Stimulated activated CD8-positive, alpha-beta memory T cell treated with anti-CD3 and anti-CD28 coated beads, Interleukin-15, amount 100 ng/mL, for 48 hours (primary cell): Measurements from ENCODE around the gene CDHR1.
A peak's percentile ranks its signal among the peaks of the same experiment; 100 is the strongest.

ENCODE experiments used
- DNase-seq, 2 donors: peaks; one replicate each; pipeline ENCODE4 v3.0.0-alpha.2; 2020; ENCODE audit warnings: low read depth in 2 of 2

Gene CDHR1

GRCh38 chr10:84200537-84201243, 6.4 kb downstream of the CDHR1 start:
- no peak for DNase-seq

DNA sequence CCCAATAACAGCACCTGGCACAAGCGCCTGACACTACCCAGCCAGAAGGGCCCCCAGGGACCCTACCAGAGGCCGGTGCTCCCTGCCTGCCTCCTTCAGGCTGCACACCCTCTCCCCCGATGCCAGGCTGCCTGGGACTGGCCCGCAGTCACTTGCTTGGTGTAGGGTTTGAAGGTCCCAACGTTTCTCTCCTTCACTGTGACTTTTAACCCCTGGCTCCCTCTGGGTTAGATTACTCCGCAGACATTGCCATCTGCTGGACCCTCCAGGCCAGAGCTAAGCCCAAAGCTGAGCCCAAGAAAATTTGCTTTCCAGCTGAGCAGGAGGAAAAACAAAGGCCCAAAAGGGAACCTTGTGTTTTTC, 6.9 kb downstream of the CDHR1 start:
- DNase-seq: no peak

DNA sequence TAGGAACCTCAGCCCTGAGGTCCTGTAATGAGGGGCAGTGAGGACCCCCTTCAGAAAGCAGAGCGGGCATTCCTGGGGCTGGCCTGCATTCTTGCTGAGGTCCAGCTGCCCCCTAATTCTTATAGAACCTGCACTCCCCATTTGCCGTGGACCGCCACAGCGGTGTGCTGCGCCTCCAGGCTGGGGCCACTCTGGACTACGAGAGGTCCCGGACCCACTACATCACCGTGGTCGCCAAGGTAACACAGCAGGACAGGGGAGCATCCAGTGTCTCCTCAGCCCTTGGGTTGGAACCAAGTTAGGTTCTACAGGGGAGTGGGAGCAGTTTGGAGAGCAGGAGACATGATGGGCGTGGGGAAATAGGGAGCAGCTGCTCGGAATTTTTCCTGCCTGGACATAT, 7.3 kb downstream of the CDHR1 start:
- no peak for DNase-seq

GRCh38 chr10:84202349-84202748, 8.0 kb downstream of the CDHR1 start:
- no peak for DNase-seq

GRCh38 chr10:84204122-84204521, 9.8 kb downstream of the CDHR1 start:
- DNase-seq: no peak

- DNase-seq: no peak
These were observed 10.3 kb downstream of the CDHR1 start for GRCh38 chr10:84204610-84205009.

DNA sequence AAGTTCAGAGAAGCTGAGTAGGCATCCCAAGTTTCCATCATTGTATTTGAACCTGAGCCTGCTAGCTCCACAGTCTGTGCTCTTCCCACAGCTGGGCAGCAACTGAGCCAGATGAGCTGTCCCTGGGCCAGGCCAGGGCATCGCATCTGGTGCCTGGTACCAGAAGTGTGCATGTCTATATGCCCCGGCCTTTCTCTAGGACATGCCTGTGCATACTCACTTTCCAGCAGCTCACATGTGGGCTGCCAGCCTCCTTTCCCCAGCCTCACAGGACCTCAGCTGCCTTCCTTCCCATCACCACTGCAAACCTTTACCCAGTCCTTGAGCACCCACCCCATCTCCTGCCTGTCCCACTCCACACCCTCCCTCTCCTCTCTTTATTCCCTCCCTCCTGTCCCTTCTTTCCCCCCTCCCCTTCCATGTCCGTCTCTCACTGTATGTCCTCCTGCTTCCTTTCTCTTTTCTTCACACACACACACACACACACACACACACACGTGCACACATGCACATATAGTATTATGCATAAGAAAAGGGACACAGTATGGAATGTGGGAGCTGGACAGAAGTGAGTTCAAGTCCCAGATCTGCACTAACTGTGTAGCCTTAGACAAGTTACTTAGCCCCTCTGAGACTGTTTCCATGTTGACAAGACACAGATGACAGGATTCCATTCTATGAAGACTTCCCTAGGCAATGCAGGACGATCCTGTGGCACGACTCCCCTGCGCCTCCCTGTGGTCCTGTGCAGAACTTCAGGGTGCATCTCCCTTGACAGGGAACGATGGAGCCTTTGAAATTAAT, 10.9 kb downstream of the CDHR1 start:
- peak; percentile 28 to 47 for DNase-seq

- no peak for DNase-seq
These were observed 11.7 kb downstream of the CDHR1 start for GRCh38 chr10:84205853-84206525.

GRCh38 chr10:84208023-84208422, 13.7 kb downstream of the CDHR1 start:
- no peak for DNase-seq

GRCh38 chr10:84211566-84211965, 17.2 kb downstream of the CDHR1 start:
- DNase-seq: no peak

GRCh38 chr10:84212014-84212413, 17.7 kb downstream of the CDHR1 start:
- DNase-seq: no peak

DNA sequence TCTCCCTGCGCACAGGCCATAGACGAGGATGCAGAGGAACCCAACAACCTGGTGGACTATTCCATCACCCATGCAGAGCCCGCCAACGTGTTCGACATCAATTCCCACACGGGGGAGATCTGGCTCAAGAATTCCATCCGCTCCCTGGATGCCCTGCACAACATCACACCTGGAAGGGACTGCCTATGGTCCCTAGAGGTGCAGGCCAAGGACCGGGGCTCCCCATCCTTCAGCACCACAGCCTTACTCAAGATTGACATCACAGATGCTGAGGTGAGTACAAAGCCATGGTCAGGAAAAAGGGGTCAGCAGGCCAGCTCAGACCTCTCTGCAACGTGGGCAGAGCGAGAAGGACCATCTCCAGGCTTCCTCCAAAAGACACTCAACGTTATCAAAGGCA, 18.7 kb downstream of the CDHR1 start:
- no peak for DNase-seq

- no peak for DNase-seq
These were observed 19.8 kb downstream of the CDHR1 start for GRCh38 chr10:84214046-84214572.

GRCh38 chr10:84214612-84215235, 20.4 kb downstream of the CDHR1 start:
- DNase-seq: peak in 1 of 2 donors; percentile 11

DNA sequence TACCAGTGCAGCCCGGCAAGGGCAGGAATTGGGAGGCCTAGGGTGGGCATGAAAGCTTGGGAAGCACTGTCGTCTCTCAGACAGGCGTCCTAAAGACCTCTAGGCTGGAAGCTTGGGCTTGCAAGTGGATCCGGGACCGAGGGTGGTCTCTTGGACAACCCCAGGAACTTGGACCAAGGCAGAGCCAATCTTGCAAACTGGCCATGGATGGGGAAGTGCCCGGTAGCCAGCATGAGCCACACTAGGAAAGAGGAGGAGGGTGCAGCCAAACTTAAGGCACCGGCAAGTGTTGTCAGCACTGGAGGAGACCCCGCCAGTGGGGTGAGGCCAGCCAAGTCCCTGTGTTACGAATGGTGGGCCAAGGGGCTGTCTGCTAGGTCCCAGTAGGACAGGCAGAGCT, 22.5 kb downstream of the CDHR1 start:
- DNase-seq: no peak

GRCh38 chr10:84217746-84218145, 23.4 kb downstream of the CDHR1 start:
- no peak for DNase-seq

GRCh38 chr10:84221916-84222315, 27.6 kb downstream of the CDHR1 start:
- DNase-seq: no peak

- DNase-seq: no peak
These were observed 30.2 kb downstream of the CDHR1 start for GRCh38 chr10:84224411-84225028.

DNA sequence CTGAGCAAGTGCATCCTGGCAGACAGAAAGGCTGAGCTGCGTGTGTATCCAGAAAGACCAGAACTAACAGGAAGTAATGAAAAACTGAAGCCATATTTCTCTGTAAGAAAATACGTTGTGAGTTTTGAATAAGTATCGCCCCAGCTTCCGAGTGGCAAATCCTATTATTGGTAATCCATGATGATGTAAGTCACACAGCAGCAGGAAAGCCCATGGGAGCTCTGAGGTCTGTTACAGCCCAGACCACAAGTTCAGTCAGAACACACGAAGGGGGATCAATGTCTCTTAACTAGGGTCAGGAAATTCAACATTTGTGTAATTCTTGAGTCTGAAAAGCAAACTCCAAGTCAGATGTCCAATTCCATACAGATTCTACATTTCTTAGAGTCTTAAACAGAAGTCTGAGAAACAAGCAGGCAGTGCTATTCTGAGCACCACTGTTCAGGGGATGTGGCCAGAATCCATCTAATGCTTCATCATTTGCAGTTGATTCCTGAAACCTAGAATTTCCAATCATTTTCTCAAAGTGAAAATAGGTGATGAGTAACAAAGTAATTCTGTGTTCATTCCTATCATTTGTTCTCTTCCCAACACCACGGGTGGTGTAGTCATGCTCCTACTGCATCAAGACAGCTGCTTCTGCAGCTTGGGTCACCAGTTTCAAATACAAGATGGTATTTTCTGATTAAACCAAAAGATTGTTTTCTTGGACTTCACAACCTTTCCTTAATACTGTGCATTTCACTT, 31.3 kb downstream of the CDHR1 start, which contains the start of gene LRIT2:
TSS of gene LRIT2 (minus strand) at position 118 of the 747 bp plus-strand sequence. CDS start at position 94, 24 bp downstream.
- DNase-seq: no peak

GRCh38 chr10:84226616-84227015, 32.3 kb downstream of the CDHR1 start:
- DNase-seq: no peak

DNA sequence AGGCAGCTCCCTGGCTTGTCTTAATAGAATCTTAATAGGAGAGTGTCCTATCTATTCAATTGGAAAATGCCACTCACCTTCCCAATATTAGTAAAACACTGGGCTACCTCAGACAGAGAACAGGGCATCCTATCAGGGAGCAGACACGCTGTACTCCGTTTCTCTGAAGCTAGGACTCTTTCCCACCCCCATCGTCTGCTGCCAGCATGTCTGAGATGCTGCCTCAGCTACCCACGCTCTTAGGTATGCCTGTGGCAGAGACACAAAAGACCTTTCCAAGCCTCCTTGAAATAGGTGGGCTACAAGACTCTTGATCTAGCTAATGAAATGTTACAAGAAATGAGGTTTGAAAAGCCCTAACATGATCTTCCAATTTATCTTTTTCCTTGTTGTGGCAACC, 33.5 kb downstream of the CDHR1 start:
- no peak for DNase-seq
